HepG2 (cell line): ENCODE results near the gene ZNF530. TPM values are rescaled to one million over a fixed set of nuclear protein-coding genes. Genes with fewer than 3 reads are reported as not detected.

ENCODE experiments used
- ATF3 ChIP-seq: sonication (generic); formaldehyde crosslinking; IDR thresholded peaks from 2 replicates; pipeline ENCODE4 v1.4.0; 2020; ENCODE audit warnings: missing genetic modification reagents
- ATF7-NPFF ChIP-seq: sonication (generic); formaldehyde crosslinking; IDR thresholded peaks from 2 replicates; pipeline ENCODE4 v1.8.1; 2023; ENCODE audit warnings: mild to moderate bottlenecking, low read depth, missing genetic modification reagents, moderate library complexity
- ESRRA ChIP-seq: sonication (generic); formaldehyde crosslinking; IDR thresholded peaks from 2 replicates; pipeline ENCODE4 v1.5.1; 2020; ENCODE audit warnings: mild to moderate bottlenecking, low read depth, missing genetic modification reagents
- FOXM1 ChIP-seq: sonication (generic); formaldehyde crosslinking; IDR thresholded peaks from 2 replicates; pipeline ENCODE4 v1.5.0; 2020; ENCODE audit warnings: missing genetic modification reagents
- FUBP1 ChIP-seq: sonication (generic); formaldehyde crosslinking; IDR thresholded peaks from 2 replicates; pipeline ENCODE4 v1.5.1; 2020; ENCODE audit warnings: missing genetic modification reagents, mild to moderate bottlenecking, borderline replicate concordance
- GATA4 ChIP-seq: sonication (generic); IDR thresholded peaks from 2 replicates; pipeline ENCODE4 v1.6.1; 2016; ENCODE audit warnings: antibody characterized with exemption, low read depth, borderline replicate concordance
- KLF11 ChIP-seq: IDR thresholded peaks from 2 replicates; pipeline ENCODE4 v1.6.1; 2016; ENCODE audit warnings: missing compliant biosample characterization
- NFKBIZ ChIP-seq: IDR thresholded peaks from 2 replicates; pipeline ENCODE4 v1.6.1; 2018; ENCODE audit warnings: missing genetic modification reagents, missing compliant biosample characterization
- THAP11 ChIP-seq: IDR thresholded peaks from 2 replicates; pipeline ENCODE4 v1.6.1; 2016; ENCODE audit warnings: missing biosample characterization, missing genetic modification reagents
- ZNF275 ChIP-seq: sonication (generic); formaldehyde crosslinking; IDR thresholded peaks from 2 replicates; pipeline ENCODE4 v1.8.0; 2022; ENCODE audit warnings: missing genetic modification reagents, mild to moderate bottlenecking, inconsistent platforms, borderline replicate concordance
- ZNF407 ChIP-seq: sonication (generic); formaldehyde crosslinking; IDR thresholded peaks from one replicate; pipeline ENCODE4 v1.5.1; 2020; ENCODE audit warnings: mild to moderate bottlenecking, missing genetic modification reagents; ENCODE audit errors: not compliant biosample characterization
- polyA plus RNA-seq, 8 experiments: library from polyadenylated mRNA; depleted of rRNA in 3 of 8; stranded (reverse) in 7 of 8; unstranded in 1 of 8; fragments of >200 nt; fragmentation: Illumina TruSeq in 4 of 8; extraction: Trizol in 4 of 8; gene quantifications; 2 replicates each; pipeline versions ENCODE4 v1.2.1 to v1.2.3, GENCODE V29; 2011 to 2016; ENCODE audit warnings: low read depth in 4 of 8, missing spikeins in 1 of 8, mixed read lengths in 1 of 8; ENCODE audit not compliant: insufficient read depth in 1 of 8
- total RNA-seq, 5 experiments: library from RNA; depleted of rRNA; stranded (reverse); fragments of >200 nt; fragmentation: Illumina TruSeq; extraction: Trizol; gene quantifications; 2 replicates each; pipeline ENCODE4 v1.2.3, GENCODE V29; 2016; ENCODE audit warnings: low read depth in 1 of 5
- TF ChIP-seq, protein P1 (sequence below): sonication (generic); formaldehyde crosslinking; IDR thresholded peaks from 2 replicates; pipeline ENCODE4 v1.4.0; 2020; ENCODE audit warnings: missing genetic modification reagents, borderline replicate concordance

The ZNF530 gene
- total and polyA plus RNA-seq, 2 of the 13 experiments (the other 11 are each of a cell fraction or from before 2014, with no cell fraction given), result 1.1 to 7.8 TPM

DNA sequence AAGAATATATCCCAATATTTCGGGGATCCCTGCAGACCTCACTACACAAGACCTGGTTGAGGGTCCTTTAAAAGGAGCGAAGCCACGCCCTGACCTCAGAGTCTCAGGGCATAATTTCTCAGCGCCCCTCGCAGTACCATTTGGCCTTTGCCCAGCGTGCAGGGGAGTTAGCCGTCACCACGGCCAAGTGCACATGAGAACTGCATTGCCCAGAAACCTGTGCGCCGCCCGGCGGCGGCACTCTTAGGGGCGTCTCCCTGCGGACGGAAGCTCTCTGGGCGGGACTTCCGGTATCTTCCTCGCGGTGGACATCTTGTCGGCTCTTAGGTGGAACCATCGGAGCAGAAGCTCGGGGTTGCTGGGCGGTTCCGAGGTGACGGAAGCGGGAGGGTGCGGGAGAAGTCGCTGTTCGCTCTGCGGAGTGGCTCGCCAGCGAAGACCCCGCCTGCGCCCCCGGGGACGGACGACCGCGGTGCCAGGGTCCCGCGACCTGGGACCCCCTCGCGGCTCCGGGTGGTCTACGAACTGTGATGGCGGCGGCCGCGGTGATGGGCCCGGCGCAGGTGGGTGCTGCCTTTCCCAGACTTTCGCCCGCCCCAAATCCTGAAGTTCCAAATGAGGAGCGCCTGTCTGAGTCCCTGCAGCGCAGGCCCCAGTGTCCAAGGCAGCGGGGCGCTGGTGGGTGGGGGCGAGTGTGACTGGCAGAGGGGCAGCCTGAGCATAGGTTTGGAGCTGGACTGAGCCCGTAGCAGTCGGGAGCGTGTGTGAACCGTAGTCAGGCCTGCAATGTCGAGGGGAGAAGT lies 14.5 kb downstream of the ZNF530 start, which contains the start of gene ZNF134 (continued):
- no peak for TF ChIP-seq FUBP1 (CRISPR knock-in tag)
- TF ChIP-seq ZNF407 (CRISPR knock-in tag), result no peak
- peak; percentile 57; the same call in 1 of the 2 replicates for TF ChIP-seq ZNF275
- TF ChIP-seq, protein P1, sequence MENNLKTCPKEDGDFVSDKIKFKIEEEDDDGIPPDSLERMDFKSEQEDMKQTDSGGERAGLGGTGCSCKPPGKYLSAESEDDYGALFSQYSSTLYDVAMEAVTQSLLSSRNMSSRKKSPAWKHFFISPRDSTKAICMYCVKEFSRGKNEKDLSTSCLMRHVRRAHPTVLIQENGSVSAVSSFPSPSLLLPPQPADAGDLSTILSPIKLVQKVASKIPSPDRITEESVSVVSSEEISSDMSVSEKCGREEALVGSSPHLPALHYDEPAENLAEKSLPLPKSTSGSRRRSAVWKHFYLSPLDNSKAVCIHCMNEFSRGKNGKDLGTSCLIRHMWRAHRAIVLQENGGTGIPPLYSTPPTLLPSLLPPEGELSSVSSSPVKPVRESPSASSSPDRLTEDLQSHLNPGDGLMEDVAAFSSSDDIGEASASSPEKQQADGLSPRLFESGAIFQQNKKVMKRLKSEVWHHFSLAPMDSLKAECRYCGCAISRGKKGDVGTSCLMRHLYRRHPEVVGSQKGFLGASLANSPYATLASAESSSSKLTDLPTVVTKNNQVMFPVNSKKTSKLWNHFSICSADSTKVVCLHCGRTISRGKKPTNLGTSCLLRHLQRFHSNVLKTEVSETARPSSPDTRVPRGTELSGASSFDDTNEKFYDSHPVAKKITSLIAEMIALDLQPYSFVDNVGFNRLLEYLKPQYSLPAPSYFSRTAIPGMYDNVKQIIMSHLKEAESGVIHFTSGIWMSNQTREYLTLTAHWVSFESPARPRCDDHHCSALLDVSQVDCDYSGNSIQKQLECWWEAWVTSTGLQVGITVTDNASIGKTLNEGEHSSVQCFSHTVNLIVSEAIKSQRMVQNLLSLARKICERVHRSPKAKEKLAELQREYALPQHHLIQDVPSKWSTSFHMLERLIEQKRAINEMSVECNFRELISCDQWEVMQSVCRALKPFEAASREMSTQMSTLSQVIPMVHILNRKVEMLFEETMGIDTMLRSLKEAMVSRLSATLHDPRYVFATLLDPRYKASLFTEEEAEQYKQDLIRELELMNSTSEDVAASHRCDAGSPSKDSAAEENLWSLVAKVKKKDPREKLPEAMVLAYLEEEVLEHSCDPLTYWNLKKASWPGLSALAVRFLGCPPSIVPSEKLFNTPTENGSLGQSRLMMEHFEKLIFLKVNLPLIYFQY (CRISPR knock-in tag), result no peak
- TF ChIP-seq ATF3 (CRISPR knock-in tag), result no peak
- peak; percentile 80 for TF ChIP-seq ATF7-NPFF (CRISPR knock-in tag)
- TF ChIP-seq THAP11 (CRISPR knock-in tag), result peak; percentile 98
- no peak for TF ChIP-seq KLF11 (CRISPR knock-in tag)
- no peak for TF ChIP-seq NFKBIZ (CRISPR knock-in tag)
- TF ChIP-seq ESRRA (CRISPR knock-in tag), result peak; percentile 37; the same call in 1 of the 2 replicates
- 0 out of 2 replicates have a peak, but pooled peaks have one; percentile 39 for TF ChIP-seq FOXM1 (CRISPR knock-in tag)
- no peak for TF ChIP-seq GATA4
